ENCODE measurements around the gene SORCS1. TPM values are rescaled to one million over a fixed set of nuclear protein-coding genes. Genes with fewer than 3 reads are reported as not detected.

The SORCS1 gene
- total and polyA plus RNA-seq, 2 experiments from 2014 or later: 2.9 to 8.9 TPM

DNA sequence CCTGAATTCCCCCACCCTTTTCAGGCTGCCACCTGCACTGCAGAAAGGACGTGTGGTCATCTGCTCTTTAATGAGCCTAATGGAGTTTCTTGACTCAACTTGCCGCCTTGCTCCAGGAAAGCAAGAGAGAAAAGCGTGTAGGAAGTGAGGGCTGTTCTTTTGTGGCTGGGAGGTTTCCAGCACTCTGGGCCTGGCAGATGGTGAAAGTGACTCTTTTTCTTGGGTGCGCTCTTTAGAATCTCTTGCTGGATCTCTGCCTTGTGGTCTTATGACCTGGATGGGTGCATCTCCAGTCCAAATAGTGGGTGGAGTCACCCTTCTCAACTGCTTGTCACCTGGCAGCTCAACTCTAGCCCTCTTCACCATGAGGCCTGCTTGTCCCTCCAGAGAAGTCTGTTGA, 244.0 kb downstream of the SORCS1 start (continued):
- TF ChIP-seq, protein P1, sequence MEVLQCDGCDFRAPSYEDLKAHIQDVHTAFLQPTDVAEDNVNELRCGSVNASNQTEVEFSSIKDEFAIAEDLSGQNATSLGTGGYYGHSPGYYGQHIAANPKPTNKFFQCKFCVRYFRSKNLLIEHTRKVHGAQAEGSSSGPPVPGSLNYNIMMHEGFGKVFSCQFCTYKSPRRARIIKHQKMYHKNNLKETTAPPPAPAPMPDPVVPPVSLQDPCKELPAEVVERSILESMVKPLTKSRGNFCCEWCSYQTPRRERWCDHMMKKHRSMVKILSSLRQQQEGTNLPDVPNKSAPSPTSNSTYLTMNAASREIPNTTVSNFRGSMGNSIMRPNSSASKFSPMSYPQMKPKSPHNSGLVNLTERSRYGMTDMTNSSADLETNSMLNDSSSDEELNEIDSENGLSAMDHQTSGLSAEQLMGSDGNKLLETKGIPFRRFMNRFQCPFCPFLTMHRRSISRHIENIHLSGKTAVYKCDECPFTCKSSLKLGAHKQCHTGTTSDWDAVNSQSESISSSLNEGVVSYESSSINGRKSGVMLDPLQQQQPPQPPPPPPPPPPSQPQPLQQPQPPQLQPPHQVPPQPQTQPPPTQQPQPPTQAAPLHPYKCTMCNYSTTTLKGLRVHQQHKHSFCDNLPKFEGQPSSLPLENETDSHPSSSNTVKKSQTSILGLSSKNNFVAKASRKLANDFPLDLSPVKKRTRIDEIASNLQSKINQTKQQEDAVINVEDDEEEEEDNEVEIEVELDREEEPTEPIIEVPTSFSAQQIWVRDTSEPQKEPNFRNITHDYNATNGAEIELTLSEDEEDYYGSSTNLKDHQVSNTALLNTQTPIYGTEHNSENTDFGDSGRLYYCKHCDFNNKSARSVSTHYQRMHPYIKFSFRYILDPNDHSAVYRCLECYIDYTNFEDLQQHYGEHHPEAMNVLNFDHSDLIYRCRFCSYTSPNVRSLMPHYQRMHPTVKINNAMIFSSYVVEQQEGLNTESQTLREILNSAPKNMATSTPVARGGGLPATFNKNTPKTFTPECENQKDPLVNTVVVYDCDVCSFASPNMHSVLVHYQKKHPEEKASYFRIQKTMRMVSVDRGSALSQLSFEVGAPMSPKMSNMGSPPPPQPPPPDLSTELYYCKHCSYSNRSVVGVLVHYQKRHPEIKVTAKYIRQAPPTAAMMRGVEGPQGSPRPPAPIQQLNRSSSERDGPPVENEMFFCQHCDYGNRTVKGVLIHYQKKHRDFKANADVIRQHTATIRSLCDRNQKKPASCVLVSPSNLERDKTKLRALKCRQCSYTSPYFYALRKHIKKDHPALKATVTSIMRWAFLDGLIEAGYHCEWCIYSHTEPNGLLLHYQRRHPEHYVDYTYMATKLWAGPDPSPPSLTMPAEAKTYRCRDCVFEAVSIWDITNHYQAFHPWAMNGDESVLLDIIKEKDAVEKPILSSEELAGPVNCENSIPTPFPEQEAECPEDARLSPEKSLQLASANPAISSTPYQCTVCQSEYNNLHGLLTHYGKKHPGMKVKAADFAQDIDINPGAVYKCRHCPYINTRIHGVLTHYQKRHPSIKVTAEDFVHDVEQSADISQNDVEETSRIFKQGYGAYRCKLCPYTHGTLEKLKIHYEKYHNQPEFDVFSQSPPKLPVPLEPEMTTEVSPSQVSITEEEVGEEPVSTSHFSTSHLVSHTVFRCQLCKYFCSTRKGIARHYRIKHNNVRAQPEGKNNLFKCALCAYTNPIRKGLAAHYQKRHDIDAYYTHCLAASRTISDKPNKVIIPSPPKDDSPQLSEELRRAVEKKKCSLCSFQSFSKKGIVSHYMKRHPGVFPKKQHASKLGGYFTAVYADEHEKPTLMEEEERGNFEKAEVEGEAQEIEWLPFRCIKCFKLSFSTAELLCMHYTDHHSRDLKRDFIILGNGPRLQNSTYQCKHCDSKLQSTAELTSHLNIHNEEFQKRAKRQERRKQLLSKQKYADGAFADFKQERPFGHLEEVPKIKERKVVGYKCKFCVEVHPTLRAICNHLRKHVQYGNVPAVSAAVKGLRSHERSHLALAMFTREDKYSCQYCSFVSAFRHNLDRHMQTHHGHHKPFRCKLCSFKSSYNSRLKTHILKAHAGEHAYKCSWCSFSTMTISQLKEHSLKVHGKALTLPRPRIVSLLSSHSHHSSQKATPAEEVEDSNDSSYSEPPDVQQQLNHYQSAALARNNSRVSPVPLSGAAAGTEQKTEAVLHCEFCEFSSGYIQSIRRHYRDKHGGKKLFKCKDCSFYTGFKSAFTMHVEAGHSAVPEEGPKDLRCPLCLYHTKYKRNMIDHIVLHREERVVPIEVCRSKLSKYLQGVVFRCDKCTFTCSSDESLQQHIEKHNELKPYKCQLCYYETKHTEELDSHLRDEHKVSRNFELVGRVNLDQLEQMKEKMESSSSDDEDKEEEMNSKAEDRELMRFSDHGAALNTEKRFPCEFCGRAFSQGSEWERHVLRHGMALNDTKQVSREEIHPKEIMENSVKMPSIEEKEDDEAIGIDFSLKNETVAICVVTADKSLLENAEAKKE (CRISPR knock-in tag; IDR thresholded peaks at IDR 0.05): no peak
- no peak for TF ChIP-seq ETS1 (IDR thresholded peaks at IDR 0.05)
- TF ChIP-seq NANOG (IDR thresholded peaks at IDR 0.05; ENCODE audit: borderline replicate concordance): no peak
- no peak for TF ChIP-seq ZNF114 (CRISPR knock-in tag; IDR thresholded peaks at IDR 0.05)
- no peak for TF ChIP-seq EZH2phosphoT487 (IDR thresholded peaks at IDR 0.05; ENCODE audit: unreplicated experiment)
- no peak for TF ChIP-seq POLR2AphosphoS5 (IDR thresholded peaks at IDR 0.05; ENCODE audit: low read depth)
- TF ChIP-seq, protein P2, sequence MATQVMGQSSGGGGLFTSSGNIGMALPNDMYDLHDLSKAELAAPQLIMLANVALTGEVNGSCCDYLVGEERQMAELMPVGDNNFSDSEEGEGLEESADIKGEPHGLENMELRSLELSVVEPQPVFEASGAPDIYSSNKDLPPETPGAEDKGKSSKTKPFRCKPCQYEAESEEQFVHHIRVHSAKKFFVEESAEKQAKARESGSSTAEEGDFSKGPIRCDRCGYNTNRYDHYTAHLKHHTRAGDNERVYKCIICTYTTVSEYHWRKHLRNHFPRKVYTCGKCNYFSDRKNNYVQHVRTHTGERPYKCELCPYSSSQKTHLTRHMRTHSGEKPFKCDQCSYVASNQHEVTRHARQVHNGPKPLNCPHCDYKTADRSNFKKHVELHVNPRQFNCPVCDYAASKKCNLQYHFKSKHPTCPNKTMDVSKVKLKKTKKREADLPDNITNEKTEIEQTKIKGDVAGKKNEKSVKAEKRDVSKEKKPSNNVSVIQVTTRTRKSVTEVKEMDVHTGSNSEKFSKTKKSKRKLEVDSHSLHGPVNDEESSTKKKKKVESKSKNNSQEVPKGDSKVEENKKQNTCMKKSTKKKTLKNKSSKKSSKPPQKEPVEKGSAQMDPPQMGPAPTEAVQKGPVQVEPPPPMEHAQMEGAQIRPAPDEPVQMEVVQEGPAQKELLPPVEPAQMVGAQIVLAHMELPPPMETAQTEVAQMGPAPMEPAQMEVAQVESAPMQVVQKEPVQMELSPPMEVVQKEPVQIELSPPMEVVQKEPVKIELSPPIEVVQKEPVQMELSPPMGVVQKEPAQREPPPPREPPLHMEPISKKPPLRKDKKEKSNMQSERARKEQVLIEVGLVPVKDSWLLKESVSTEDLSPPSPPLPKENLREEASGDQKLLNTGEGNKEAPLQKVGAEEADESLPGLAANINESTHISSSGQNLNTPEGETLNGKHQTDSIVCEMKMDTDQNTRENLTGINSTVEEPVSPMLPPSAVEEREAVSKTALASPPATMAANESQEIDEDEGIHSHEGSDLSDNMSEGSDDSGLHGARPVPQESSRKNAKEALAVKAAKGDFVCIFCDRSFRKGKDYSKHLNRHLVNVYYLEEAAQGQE (IDR thresholded peaks at IDR 0.05; ENCODE audit: unreplicated experiment): no peak
- no peak for TF ChIP-seq CREB1 (CRISPR knock-in tag; IDR thresholded peaks at IDR 0.05; ENCODE audit: low read depth)

Data from GM23338 (cell line).